GM20000 (cell line): ENCODE data around the gene MPI.

Experiments used
- DNase-seq: peaks from one replicate; pipeline ENCODE4 v3.0.0; 2012; ENCODE audit warnings: low spot score
- CTCF ChIP-seq: IDR thresholded peaks from 2 replicates; pipeline ENCODE4 v1.5.1; 2012; ENCODE audit warnings: mild to moderate bottlenecking, control low read depth; ENCODE audit errors: extremely low read depth, missing control alignments

MPI gene

GRCh38 chr15:74950078-74950908, 60.5 kb downstream of the MPI start:
- TF ChIP-seq CTCF = peak; percentile 99
- peak; percentile 77 for DNase-seq

DNA sequence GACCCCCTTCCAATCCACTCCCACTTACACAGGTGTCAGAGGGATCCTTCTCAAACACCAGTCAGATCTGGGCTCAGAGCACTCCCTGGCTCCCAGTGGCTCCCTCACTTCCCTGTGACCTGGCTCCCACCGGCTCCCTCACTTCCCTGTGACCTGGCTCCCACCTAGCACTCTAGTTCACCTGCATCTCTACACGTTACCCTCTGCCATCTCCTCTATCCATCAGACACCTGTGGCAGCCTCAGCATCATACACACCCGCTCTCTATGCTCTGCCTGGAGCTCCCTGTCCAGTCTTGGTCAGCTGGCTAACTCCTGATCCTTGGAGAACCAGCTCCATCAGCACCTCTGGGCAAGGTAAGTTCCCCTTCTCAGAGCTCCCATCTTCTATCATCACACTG, 61.2 kb downstream of the MPI start:
- DNase-seq = no peak
- no peak for TF ChIP-seq CTCF
